Thoracic aorta (tissue), 2 donors: ENCODE results near the gene LDB3. TPM values are rescaled to one million over a fixed set of nuclear protein-coding genes. Genes with fewer than 3 reads are reported as not detected.

Source experiments
- total RNA-seq, 2 donors: library from RNA; depleted of rRNA; stranded (reverse); fragments of >200 nt; gene quantifications; one replicate each; pipeline versions ENCODE4 v1.1.0 to v1.2.3, GENCODE V29; 2016

LDB3 gene
- total RNA-seq, 2 donors from 2014 or later, result 59.5 to 63.8 TPM

Other genes with a start within 250 kb of the LDB3 start
- gene WAPL, start 146.7 kb upstream of the LDB3 start, total RNA-seq, result 10 to 100 TPM; 25.9 to 52.7 TPM
- gene OPN4, start 14.0 kb upstream of the LDB3 start, total RNA-seq, result not detected
- gene BMPR1A, start 88.1 kb downstream of the LDB3 start, total RNA-seq, result 100 to 1,000 TPM in 1 of 2 donors, 10 to 100 TPM in 1; 69.0 to 130 TPM